H4 (cell line): ENCODE results near the gene PIR. TPM values are rescaled to one million over a fixed set of nuclear protein-coding genes. Genes with fewer than 3 reads are reported as not detected.

ENCODE experiments used
- DNase-seq: peaks from one replicate; pipeline ENCODE4 v3.0.0-alpha.2; 2015; ENCODE audit warnings: low spot score
- total RNA-seq: library from RNA; depleted of rRNA; stranded (reverse); fragments of >200 nt; shearing (Covaris generic); gene quantifications from 2 replicates; pipeline ENCODE4 v1.2.3, GENCODE V29; 2014

PIR gene
- total RNA-seq, 1 experiment from 2014 or later: 126 TPM

GRCh38 chrX:15483891-15484290 lies 9.2 kb downstream of the PIR start:
- DNase-seq: no peak

- no peak for DNase-seq
Observed at GRCh38 chrX:15475486-15475885, 17.6 kb downstream of the PIR start.

- peak; percentile 14 for DNase-seq
Observed at GRCh38 chrX:15475021-15475420, 18.1 kb downstream of the PIR start.

- DNase-seq: no peak
Observed at GRCh38 chrX:15474028-15474427, 19.1 kb downstream of the PIR start.

- DNase-seq: no peak
Observed at GRCh38 chrX:15472531-15472930, 20.6 kb downstream of the PIR start.

GRCh38 chrX:15471028-15471427 lies 22.1 kb downstream of the PIR start:
- DNase-seq: peak; percentile 41

GRCh38 chrX:15469613-15470012 lies 23.5 kb downstream of the PIR start:
- DNase-seq: no peak

- peak; percentile 28 for DNase-seq
Observed at GRCh38 chrX:15468036-15468435, 25.1 kb downstream of the PIR start.

GRCh38 chrX:15465896-15466651 lies 27.1 kb downstream of the PIR start:
- DNase-seq: peak; percentile 4

GRCh38 chrX:15465347-15465746 lies 27.8 kb downstream of the PIR start:
- no peak for DNase-seq

- no peak for DNase-seq
Observed at GRCh38 chrX:15464704-15465103, 28.4 kb downstream of the PIR start.

GRCh38 chrX:15451913-15452312 lies 41.2 kb downstream of the PIR start:
- DNase-seq: no peak

- peak; percentile 36 for DNase-seq
Observed at GRCh38 chrX:15448010-15448639, 45.0 kb downstream of the PIR start.

- no peak for DNase-seq
Observed at GRCh38 chrX:15441464-15441863, 51.7 kb downstream of the PIR start.

GRCh38 chrX:15438332-15438731 lies 54.8 kb downstream of the PIR start:
- DNase-seq: no peak

GRCh38 chrX:15437724-15438123 lies 55.4 kb downstream of the PIR start:
- DNase-seq: no peak

GRCh38 chrX:15435836-15436619 lies 57.1 kb downstream of the PIR start:
- no peak for DNase-seq

GRCh38 chrX:15434205-15434604 lies 58.9 kb downstream of the PIR start:
- DNase-seq: no peak

- no peak for DNase-seq
Observed at GRCh38 chrX:15430584-15430983, 62.5 kb downstream of the PIR start.

GRCh38 chrX:15430076-15430475 lies 63.1 kb downstream of the PIR start:
- no peak for DNase-seq

- no peak for DNase-seq
Observed at GRCh38 chrX:15425024-15425423, 68.1 kb downstream of the PIR start.

- no peak for DNase-seq
Observed at GRCh38 chrX:15418707-15419181, 74.4 kb downstream of the PIR start.
